Testis (tissue), 2 donors: ENCODE results near the gene CFAP97D2.

Experiments used
- POLR2A ChIP-seq: fragments of 450-650 bp; IDR thresholded peaks from one replicate; pipeline ENCODE4 v1.6.1; 2017; ENCODE audit warnings: antibody characterized with exemption, mild to moderate bottlenecking, moderate library complexity
- TF ChIP-seq, protein P1 (sequence below), 3 experiments: fragments of 450-650 bp in 2 of 3; fragments of 200-600 bp in 1 of 3; sonication (generic) in 1 of 3; IDR thresholded peaks; one replicate each; pipeline ENCODE4 v1.5.1; 2016 to 2019; ENCODE audit warnings: antibody characterized with exemption in 3 of 3, mild to moderate bottlenecking in 2 of 3, moderate library complexity in 1 of 3

DNA sequence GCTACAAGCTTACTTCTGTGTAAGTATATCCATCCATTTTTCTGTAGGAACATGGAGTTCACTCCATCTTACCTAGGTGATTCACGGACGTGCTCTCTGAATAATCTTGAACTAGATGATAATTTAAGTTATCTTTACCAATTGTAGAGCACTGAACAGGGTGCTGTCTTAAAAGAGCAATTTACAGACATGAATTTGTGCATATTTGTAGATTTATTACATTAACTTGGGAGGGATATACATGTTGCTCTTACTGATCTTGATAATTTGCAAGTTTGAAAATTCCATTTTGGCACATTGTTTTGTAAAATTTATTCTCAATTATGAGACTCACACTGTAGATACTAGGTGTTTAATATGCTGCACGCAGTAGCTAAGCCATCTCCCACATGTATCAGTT, 64.9 kb downstream of the CFAP97D2 start:
- TF ChIP-seq, protein P1, sequence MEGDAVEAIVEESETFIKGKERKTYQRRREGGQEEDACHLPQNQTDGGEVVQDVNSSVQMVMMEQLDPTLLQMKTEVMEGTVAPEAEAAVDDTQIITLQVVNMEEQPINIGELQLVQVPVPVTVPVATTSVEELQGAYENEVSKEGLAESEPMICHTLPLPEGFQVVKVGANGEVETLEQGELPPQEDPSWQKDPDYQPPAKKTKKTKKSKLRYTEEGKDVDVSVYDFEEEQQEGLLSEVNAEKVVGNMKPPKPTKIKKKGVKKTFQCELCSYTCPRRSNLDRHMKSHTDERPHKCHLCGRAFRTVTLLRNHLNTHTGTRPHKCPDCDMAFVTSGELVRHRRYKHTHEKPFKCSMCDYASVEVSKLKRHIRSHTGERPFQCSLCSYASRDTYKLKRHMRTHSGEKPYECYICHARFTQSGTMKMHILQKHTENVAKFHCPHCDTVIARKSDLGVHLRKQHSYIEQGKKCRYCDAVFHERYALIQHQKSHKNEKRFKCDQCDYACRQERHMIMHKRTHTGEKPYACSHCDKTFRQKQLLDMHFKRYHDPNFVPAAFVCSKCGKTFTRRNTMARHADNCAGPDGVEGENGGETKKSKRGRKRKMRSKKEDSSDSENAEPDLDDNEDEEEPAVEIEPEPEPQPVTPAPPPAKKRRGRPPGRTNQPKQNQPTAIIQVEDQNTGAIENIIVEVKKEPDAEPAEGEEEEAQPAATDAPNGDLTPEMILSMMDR (IDR thresholded peaks at IDR 0.05): no peak
- TF ChIP-seq POLR2A: no peak
